Esophagus muscularis mucosa (tissue), 4 donors: ENCODE data around the gene RAB11FIP3. TPM values are rescaled to one million over a fixed set of nuclear protein-coding genes. Genes with fewer than 3 reads are reported as not detected.

Experiments used
- DNase-seq: peaks from one replicate; pipeline ENCODE4 v3.0.0-alpha.2; 2017; ENCODE audit errors: extremely low spot score
- H3K27ac ChIP-seq, 4 donors: fragments of 200-600 bp; sonication (generic); replicated peaks in 1 of 4; 1 replicate in 3 of 4; 2 replicates in 1 of 4; pipeline ENCODE4 v1.5.1; 2016 to 2019; ENCODE audit warnings: mild to moderate bottlenecking in 1 of 4
- H3K27me3 ChIP-seq, 4 donors: fragments of 200-600 bp; sonication (generic); one replicate each; pipeline versions ENCODE4 v1.5.1 to v1.6.0; 2016 to 2019
- H3K36me3 ChIP-seq, 4 donors: fragments of 200-600 bp; sonication (generic); one replicate each; pipeline ENCODE4 v1.5.1; 2016 to 2019
- H3K4me1 ChIP-seq, 4 donors: fragments of 200-600 bp; sonication (generic); one replicate each; pipeline ENCODE4 v1.5.1; 2016 to 2019
- H3K4me3 ChIP-seq, 4 donors: fragments of 200-600 bp; sonication (generic); 1 replicate in 2 of 4; 2 replicates in 2 of 4; pipeline ENCODE4 v1.5.1; 2016 to 2019; ENCODE audit warnings: mild to moderate bottlenecking in 4 of 4, moderate library complexity in 1 of 4
- H3K9me3 ChIP-seq, 4 donors: fragments of 200-600 bp; sonication (generic); 1 replicate in 3 of 4; 2 replicates in 1 of 4; pipeline ENCODE4 v1.5.1; 2016 to 2019
- CTCF ChIP-seq, 3 experiments: fragments of 200-600 bp in 2 of 3; fragments of 450-650 bp in 1 of 3; sonication (generic) in 2 of 3; IDR thresholded peaks; one replicate each; pipeline ENCODE4 v1.5.1; 2017 to 2019; ENCODE audit warnings: antibody characterized with exemption in 3 of 3, mild to moderate bottlenecking in 2 of 3, moderate library complexity in 1 of 3
- EP300 ChIP-seq: sonication (generic); formaldehyde crosslinking; IDR thresholded peaks from one replicate; pipeline ENCODE4 v1.6.1; 2017; ENCODE audit warnings: antibody characterized with exemption
- POLR2A ChIP-seq: fragments of 450-650 bp; IDR thresholded peaks from one replicate; pipeline ENCODE4 v1.6.1; 2017; ENCODE audit warnings: antibody characterized with exemption, moderate library complexity, mild to moderate bottlenecking, low read depth
- POLR2AphosphoS5 ChIP-seq, 2 donors: sonication (generic); formaldehyde crosslinking; IDR thresholded peaks; one replicate each; pipeline ENCODE4 v1.6.1; 2017; ENCODE audit warnings: antibody characterized with exemption in 2 of 2
- WGBS: methylation state at CpG from one replicate; pipeline ENCODE4 v1.1.5; 2018; 5-methylcytosine and 5-hydroxymethylcytosine counted together
- intact Hi-C: fragments of 100-400 bp; cut with DNase I; formaldehyde crosslinking; loops from one replicate; pipeline ENCODE4 v1.15.1; 2023
- total RNA-seq, 4 donors: library from RNA; depleted of rRNA; stranded (reverse); fragments of >200 nt; gene quantifications; one replicate each; pipeline versions ENCODE4 v1.1.0 to v1.2.1, GENCODE V29; 2016

Gene RAB11FIP3
- total RNA-seq, 4 donors from 2014 or later: 50.3 to 77.9 (median 58.8) TPM

GRCh38 chr16:518858-519257 is 93.4 kb downstream of the RAB11FIP3 start:
- Histone ChIP-seq H3K36me3 (peaks cover 27 to 74% (median 66%) of the 10 kb centered on the region in 4 donors), H3K27me3 (no peaks in the 10 kb centered on the region), H3K4me1 (peaks cover 0 to 2% (median under 1%) of the 10 kb centered on the region in 4 donors), H3K27ac (no peak overlapping the region), H3K9me3 (no peaks in the 10 kb centered on the region), H3K4me3 (no peak overlapping the region)
- DNase-seq: no peak
- TF ChIP-seq POLR2A: no peak
- 96% methylated on average over 5 of the region's 9 CpGs for WGBS
- intact Hi-C loops: no loop called here

- DNase-seq: no peak
- H3K27me3 ChIP-seq: no peaks in the 10 kb centered on the region
- intact Hi-C loops: no loop called here
- 93% methylated on average over 18 of the region's 19 CpGs for WGBS
- TF ChIP-seq EP300 (no peak), POLR2AphosphoS5 (IDR thresholded peaks at IDR 0.05) (no peak), CTCF (IDR thresholded peaks at IDR 0.05) (no peak), POLR2A (no peak)
- H3K27ac ChIP-seq: no peak overlapping the region
- peaks cover 27 to 74% (median 63%) of the 10 kb centered on the region in 4 donors for H3K36me3 ChIP-seq
- H3K4me1 ChIP-seq: peaks cover 0 to 8% (median 5%) of the 10 kb centered on the region in 4 donors
- H3K9me3 ChIP-seq: no peaks in the 10 kb centered on the region
- no peak overlapping the region for H3K4me3 ChIP-seq
Measured at GRCh38 chr16:519425-519824, 94.0 kb downstream of the RAB11FIP3 start.

- 93% methylated on average over 7 of the region's 35 CpGs for WGBS
Measured at GRCh38 chr16:519841-520687, 94.6 kb downstream of the RAB11FIP3 start.

GRCh38 chr16:520847-521246 is 95.4 kb downstream of the RAB11FIP3 start:
- WGBS: 96% methylated on average over 13 of the region's 13 CpGs
- intact Hi-C loops: loop anchor here (10.0 kb wide), 2 partner anchors 96 to 126 kb away; partner anchors contain the start of genes NME4 and RAB11FIP3

More at GRCh38 chr16:519841-520687, 94.6 kb downstream of the RAB11FIP3 start:
- intact Hi-C loops: loop anchor here (10.0 kb wide), 2 partner anchors 95 to 125 kb away; partner anchors contain the start of genes NME4 and RAB11FIP3
- Histone ChIP-seq H3K4me3 (no peak overlapping the region), H3K4me1 (peaks cover 0 to 14% (median 11%) of the 10 kb centered on the region in 4 donors), H3K36me3 (peaks cover 27 to 68% (median 58%) of the 10 kb centered on the region in 4 donors), H3K27me3 (no peaks in the 10 kb centered on the region), H3K27ac (no peak overlapping the region), H3K9me3 (no peaks in the 10 kb centered on the region)
- no peak for DNase-seq
- TF ChIP-seq POLR2AphosphoS5 (IDR thresholded peaks at IDR 0.05) (no peak), EP300 (no peak), CTCF (IDR thresholded peaks at IDR 0.05) (no peak), POLR2A (no peak)

More at GRCh38 chr16:520847-521246, 95.4 kb downstream of the RAB11FIP3 start:
- DNase-seq: no peak
- no peak for TF ChIP-seq POLR2A
- no peak for TF ChIP-seq POLR2AphosphoS5 (IDR thresholded peaks at IDR 0.05)
- no peak for TF ChIP-seq CTCF (IDR thresholded peaks at IDR 0.05)
- no peak for TF ChIP-seq EP300
- Histone ChIP-seq H3K9me3 (no peaks in the 10 kb centered on the region), H3K36me3 (peaks cover 21 to 60% (median 50%) of the 10 kb centered on the region in 4 donors), H3K4me1 (peaks cover 7 to 21% (median 19%) of the 10 kb centered on the region in 4 donors), H3K27me3 (no peaks in the 10 kb centered on the region), H3K4me3 (no peak overlapping the region), H3K27ac (no peak overlapping the region)
